Anterior cingulate cortex (tissue), 58 donors: Measurements from ENCODE around the gene MRPL52.
"Not testable (repeated sequence)": the region's sequence is repeated elsewhere in the genome, so short reads cannot be mapped to it uniquely, and the experiment has no call there.

Source experiments
- DNase-seq, 58 donors: peaks; one replicate each; lab custom pipeline; 2025; lab: John Stamatoyannopoulos, UW

The MRPL52 gene

DNA sequence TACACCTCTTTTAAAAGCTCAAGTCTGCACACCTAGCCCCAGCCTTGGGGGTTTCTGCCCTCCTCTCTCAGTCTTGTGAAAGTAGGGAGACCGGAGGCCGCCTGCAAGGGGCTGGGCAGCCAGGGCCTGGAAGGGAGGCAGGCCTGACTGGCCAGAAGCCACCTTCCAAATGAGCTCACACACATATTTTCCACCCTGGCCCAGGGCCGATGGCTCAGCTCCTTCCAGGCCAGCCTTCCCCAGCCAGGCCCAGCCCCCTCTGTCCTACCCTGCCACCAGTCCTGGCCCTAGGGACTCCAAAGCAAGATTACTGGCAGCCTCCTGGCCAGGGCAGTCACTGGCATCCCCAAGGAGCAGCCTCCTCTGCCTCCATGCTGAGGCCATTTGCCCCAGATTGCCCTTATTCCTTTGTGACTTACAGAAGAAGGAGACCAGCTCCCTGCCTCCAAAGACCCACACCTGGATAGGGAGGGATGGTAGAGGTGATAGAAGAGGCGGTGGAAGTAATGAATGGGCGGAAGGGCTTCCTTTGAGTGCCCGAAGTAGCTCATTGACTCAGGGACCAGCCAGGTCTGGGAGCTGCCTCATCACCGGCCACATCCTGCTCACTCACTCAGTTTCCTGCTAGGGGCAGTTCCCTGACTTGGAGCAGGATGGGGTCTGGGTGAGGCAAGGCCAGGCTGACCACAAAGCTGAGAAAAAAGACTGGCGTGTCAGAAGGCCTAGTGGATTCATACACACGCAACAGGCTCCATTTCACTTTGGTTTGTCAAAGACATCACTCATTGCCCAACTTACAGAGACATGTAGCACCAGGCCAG is 21.5 kb downstream of the MRPL52 start:
- peak in 48 of 58 donors; percentile 16 to 85 (median 58) for DNase-seq

DNA sequence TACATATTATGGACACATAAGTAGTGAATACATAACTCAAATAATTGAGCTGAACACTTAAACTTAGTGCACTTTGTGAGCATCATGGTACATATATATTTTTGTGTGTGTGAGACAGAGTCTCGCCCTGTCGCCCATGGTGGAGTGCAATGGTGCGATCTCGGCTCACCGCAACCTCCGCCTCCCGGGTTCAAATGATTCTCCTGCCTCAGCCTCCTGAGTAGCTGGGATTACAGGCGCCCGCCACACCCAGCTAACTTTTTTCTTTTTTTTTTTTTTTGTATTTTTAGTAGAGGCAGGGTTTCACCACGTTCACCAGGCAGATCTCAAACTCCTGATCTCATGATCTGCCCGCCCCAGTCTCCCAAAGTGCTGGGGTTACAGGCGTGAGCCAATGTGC is 22.5 kb downstream of the MRPL52 start:
- DNase-seq, result not testable (repeated sequence)

GRCh38 chr14:22852599-22852939 is 22.9 kb downstream of the MRPL52 start:
- DNase-seq, result no peak

DNA sequence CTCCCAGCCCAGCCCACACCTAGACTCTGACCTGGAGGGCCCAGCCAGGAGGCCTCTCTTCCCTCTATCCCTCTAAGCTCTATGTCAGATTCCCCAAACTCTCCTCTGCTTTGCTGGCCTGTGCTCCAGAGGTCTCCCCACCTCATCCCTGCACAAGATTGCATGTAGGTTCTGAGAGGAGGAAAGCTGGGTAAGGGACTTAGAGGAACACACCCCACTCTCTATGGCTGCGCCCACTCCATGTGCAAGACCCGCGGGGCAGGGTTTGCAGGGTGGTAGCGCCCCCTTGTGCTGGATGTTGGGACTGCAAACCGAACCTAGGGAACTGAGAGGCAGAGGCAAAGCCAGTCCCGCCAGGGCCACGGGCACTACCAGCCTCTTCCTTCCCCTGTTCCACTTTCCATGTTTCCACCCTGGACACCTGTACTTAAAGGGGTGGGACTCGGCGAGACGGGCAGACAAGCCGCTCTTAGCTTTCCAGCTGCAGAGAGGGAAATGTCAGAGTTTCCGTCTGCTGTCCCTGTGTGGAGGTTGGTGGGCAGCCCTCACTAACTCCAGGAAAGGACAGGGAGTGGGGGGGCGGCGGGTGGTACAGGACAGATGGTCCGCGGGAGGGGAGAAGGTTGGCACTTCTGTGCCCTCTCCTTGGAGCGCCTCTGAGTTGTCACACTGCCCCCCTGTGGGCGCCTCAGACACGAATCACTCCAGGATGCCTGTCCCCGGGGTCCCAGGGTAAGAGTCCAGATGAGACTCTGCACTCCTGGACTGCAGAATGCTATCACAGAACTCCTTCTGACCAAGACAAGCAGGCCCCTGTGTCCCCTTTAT is 23.5 kb downstream of the MRPL52 start:
- peak in 54 of 58 donors; percentile 14 to 93 (median 69) for DNase-seq

GRCh38 chr14:22854296-22854695 is 24.6 kb downstream of the MRPL52 start:
- DNase-seq, result not testable (repeated sequence)

DNA sequence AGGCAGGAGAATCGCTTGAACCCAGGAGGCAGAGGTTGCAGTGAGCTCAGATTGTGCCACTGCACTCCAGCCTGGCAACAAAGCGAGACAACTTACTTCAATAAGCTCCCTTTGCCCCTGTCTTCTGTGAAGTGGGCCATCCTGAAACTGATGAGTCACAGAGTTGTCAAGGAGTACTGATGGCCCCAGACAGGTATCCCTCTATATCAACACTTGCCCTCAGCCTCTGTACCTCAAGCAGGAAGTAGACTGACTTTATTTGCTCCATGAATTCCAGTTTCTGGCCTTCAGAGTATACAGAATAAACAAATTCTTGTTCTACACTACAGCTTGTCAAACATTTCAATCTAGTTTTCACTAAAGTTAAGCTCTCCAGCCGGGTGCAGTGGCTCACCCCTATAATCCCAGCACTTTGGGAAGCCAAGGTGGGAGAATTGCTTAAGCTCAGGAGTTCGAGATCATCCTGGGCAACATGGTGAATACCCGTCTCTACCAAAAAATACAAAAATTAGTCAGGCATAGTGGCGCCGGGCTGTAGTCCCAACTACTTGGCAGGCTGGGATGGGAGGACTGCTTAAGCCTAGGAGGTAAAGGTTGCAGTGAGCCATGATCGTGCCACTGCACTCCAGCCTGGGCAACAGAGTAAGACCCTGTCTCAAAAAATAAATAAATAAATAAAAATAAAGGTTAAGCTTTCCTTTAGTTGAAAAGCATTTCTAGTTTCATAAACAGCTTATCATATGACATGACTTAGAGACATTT is 25.5 kb downstream of the MRPL52 start:
- DNase-seq, result no peak

GRCh38 chr14:22856428-22856827 is 26.7 kb downstream of the MRPL52 start:
- DNase-seq, result no peak

DNA sequence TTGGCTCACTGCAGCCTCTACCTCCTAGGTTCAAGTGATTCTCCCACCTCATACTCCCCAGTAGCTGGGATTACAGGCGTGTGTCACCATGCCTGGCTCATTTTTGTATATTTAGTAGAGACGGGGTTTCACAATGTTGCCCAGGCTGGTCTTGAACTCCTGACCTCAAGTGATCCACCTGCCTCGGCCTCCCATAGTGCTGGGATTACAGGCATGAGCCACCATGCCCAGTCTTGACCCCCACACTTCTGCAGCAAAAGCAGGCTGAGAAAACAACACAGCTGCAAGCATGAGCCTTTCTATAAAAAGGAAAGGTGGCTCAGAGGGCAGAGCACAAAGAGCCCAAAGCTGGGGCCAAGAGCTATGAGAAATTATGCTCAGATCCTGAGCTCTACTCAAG is 30.7 kb downstream of the MRPL52 start:
- DNase-seq, result not testable (repeated sequence)

DNA sequence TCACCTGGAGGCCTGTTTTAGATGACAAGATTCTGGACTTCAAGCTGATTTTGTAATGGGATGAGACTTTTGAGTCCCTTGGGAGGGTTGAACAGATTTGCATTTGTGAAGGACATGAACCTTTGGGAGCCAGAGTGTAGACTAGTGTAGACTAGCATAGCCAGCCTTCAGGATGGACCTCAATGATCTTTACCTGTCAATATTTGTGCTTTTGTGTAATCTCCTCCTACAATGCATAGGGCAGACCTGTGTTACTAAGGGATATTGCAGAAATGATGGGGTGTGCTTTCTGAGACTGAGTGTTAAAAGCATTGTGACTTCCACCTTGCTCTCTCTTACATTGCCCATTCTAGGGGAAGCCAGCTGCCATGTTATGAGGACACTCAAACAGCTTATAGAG is 32.0 kb downstream of the MRPL52 start:
- no peak for DNase-seq

GRCh38 chr14:22864979-22865378 is 35.3 kb downstream of the MRPL52 start:
- DNase-seq, result no peak

- DNase-seq, result no peak
Observed at GRCh38 chr14:22865424-22866405, 36.0 kb downstream of the MRPL52 start.

GRCh38 chr14:22866874-22867273 is 37.2 kb downstream of the MRPL52 start:
- no peak for DNase-seq

DNA sequence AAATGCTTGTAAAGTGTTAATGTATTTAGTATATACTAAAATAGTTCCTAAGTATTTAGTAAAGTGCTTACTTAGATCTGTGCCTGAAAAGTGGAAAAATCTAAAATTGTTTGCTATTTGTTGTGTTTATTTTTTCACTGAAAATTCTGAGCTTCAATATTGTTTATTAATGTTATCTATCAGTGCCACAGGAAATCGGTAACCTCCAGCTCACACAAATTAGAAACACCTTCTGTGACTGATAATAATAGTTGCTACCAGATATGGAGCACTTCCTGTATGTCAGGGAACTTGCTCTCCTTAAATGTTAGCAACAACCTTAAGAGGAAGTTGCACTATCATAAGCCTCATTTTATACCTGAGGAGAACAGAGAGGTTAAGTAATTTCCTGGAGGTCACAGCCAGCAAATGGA is 41.1 kb downstream of the MRPL52 start:
- DNase-seq, result no peak

DNA sequence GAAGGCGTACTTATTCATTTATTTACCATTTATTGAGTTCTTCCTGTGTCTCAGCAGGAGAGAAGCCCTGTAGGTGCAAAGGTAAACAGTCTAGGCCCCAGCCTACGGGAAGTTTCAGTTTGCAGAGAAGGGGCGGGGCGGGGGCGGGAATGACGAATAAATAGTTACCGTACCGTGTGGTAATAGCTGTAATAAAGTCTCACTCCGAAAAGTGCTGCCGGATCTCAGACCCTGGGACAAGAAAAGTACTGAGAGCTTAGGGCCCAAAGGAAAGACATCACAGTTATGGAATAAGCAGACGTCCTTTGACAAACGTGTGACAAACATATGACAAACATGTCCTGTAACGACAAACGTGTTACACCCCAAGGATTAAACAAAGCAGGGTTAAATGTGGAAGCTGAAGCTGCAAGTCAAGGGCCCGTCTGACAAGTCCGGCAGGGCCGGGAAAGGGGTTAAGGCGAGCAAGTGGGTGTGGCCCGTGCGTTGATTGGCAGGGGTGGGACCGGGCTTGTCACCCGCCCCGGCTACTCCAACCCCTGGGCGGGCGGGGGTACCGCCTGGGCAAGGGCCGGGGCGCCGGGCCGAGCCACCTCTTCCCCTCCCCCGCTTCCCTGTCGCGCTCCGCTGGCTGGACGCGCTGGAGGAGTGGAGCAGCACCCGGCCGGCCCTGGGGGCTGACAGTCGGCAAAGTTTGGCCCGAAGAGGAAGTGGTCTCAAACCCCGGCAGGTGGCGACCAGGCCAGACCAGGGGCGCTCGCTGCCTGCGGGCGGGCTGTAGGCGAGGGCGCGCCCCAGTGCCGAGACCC is 41.7 kb downstream of the MRPL52 start, which contains the start of gene LRP10:
TSS of gene LRP10 (plus strand) at position 517 of the 809 bp plus-strand sequence. CDS start 564 bp downstream, outside the sequence.
- DNase-seq, result peak in 54 of 58 donors; percentile 32 to 95 (median 83)

GRCh38 chr14:22872033-22872832 is 42.5 kb downstream of the MRPL52 start:
- DNase-seq, result peak in 45 of 58 donors; percentile 21 to 79 (median 53)

DNA sequence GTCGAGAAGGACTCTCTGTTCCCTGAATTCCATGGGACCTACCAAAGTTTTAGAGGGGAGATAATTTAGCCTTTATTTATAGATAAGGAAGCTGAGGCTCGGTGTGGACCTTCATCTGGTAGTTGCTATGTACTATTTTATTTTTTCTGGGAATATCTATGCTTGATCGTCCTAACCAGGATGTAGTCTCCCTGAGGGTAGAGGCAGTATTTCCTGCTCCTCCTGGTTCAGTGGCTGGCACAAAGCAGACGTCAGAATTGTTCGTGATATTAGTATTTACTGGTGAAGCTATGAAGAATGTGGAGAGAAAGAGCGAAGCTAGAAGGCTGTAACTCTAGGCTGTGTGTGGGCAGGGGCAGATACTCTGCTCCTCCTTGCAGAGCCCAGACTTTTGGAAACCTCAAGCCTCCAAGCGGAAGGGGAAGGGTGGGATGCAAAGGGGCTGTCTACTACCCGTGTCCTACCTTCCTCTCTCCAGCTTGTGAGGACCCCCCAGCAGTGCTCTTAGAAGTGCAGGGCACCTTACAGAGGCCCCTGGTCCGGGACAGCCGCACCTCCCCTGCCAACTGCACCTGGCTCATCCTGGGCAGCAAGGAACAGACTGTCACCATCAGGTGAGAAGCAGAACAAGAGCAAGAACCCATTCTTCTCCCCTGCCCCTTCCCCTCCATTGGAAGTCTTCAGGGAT is 43.3 kb downstream of the MRPL52 start:
- DNase-seq, result no peak
